K562 (cell line): ENCODE measurements around the gene E2F7. TPM values are rescaled to one million over a fixed set of nuclear protein-coding genes. Genes with fewer than 3 reads are reported as not detected.
A peak's percentile ranks its signal among the peaks of the same experiment; 100 is the strongest.

ENCODE experiments used
- ATF1 ChIP-seq, 2 experiments: fragments of 450-650 bp in 1 of 2; IDR thresholded peaks; 2 replicates each; pipeline ENCODE4 v1.6.1; 2016; ENCODE audit warnings: missing compliant biosample characterization in 1 of 2, missing genetic modification characterization in 1 of 2
- BHLHE40 ChIP-seq: IDR thresholded peaks from 2 replicates; pipeline ENCODE4 v1.6.1; 2011; ENCODE audit warnings: low read length, improper control_type of control experiment
- EP300 ChIP-seq: IDR thresholded peaks from 2 replicates; pipeline ENCODE4 v1.6.1; 2012; ENCODE audit warnings: low read length, improper control_type of control experiment
- GTF2E2 ChIP-seq: fragments of 200-800 bp; sonication (Bioruptor generic); IDR thresholded peaks from 2 replicates; pipeline ENCODE4 v1.6.1; 2016; ENCODE audit warnings: missing genetic modification characterization, missing compliant biosample characterization
- KLF16 ChIP-seq: IDR thresholded peaks from 2 replicates; pipeline ENCODE4 v1.6.1; 2016; ENCODE audit warnings: antibody characterized with exemption
- NBN ChIP-seq: fragments of 450-650 bp; IDR thresholded peaks from 2 replicates; pipeline ENCODE4 v1.6.1; 2016; ENCODE audit warnings: low read depth, mild to moderate bottlenecking
- NFE2 ChIP-seq: IDR thresholded peaks from 2 replicates; pipeline ENCODE4 v1.6.1; 2014; ENCODE audit warnings: antibody characterized with exemption, low read depth
- NFIX ChIP-seq: fragments of 250-450 bp; sonication (Bioruptor Pico); IDR thresholded peaks from 2 replicates; pipeline ENCODE4 v1.4.0; 2020; ENCODE audit warnings: low read depth, mild to moderate bottlenecking, moderate library complexity
- PCBP2 ChIP-seq: fragments of 200-400 bp; formaldehyde crosslinking; IDR thresholded peaks from 2 replicates; pipeline ENCODE4 v1.6.1; 2018; ENCODE audit warnings: low read length, low read depth, mild to moderate bottlenecking, moderate library complexity; ENCODE audit not compliant: poor library complexity, severe bottlenecking
- POLR2G ChIP-seq: fragments of 200-400 bp; formaldehyde crosslinking; IDR thresholded peaks from 2 replicates; pipeline ENCODE4 v1.6.1; 2017; ENCODE audit warnings: low read depth, mild to moderate bottlenecking, antibody characterized with exemption, low read length, moderate library complexity
- U2AF1 ChIP-seq: fragments of 200-400 bp; formaldehyde crosslinking; optimal IDR thresholded peaks from 2 replicates; pipeline ENCODE3; 2017; ENCODE audit warnings: mild to moderate bottlenecking, low read depth, low read length, moderate library complexity
- ZNF124 ChIP-seq: sonication (generic); formaldehyde crosslinking; IDR thresholded peaks from 2 replicates; pipeline ENCODE4 v1.8.1; 2022; ENCODE audit warnings: missing genetic modification reagents
- ZNF3 ChIP-seq: fragments of 250-450 bp; sonication (Bioruptor Pico); IDR thresholded peaks from 2 replicates; pipeline ENCODE4 v1.5.0; 2021; ENCODE audit warnings: mild to moderate bottlenecking, moderate library complexity
- polyA plus RNA-seq, 8 experiments: library from polyadenylated mRNA; depleted of rRNA in 4 of 8; stranded (reverse) in 5 of 8; unstranded in 3 of 8; fragments of >200 nt; fragmentation: Nextera tagmentation in 2 of 8; fragmentation: Illumina TruSeq in 1 of 8; extraction: Ambion mirVana in 2 of 8; extraction: Trizol in 1 of 8; gene quantifications; 2 replicates each; pipeline versions ENCODE4 v1.2.1 to v1.2.3, GENCODE V29; 2011 to 2014; ENCODE audit warnings: inconsistent platforms in 1 of 8, missing spikeins in 1 of 8
- total RNA-seq, 7 experiments: library from RNA; depleted of rRNA in 6 of 7; stranded (reverse); fragments of >200 nt in 6 of 7; fragmentation: Illumina TruSeq in 2 of 7; extraction: Trizol in 2 of 7; gene quantifications; 2 replicates each; pipeline versions ENCODE4 v1.2.1 to v1.2.3, GENCODE V29; 2011 to 2021; ENCODE audit warnings: low replicate concordance in 1 of 7
- TF ChIP-seq, protein P1 (sequence below): fragments of 450-650 bp; IDR thresholded peaks from 2 replicates; pipeline ENCODE4 v1.6.1; 2016; ENCODE audit warnings: mild to moderate bottlenecking, moderate library complexity
- TF ChIP-seq, protein P2 (sequence below): fragments of 250-450 bp; sonication (Bioruptor Pico); IDR thresholded peaks from 2 replicates; pipeline ENCODE4 v1.5.1; 2021; ENCODE audit warnings: mild to moderate bottlenecking

E2F7 gene
- total and polyA plus RNA-seq, 9 of the 15 experiments (the other 6 are each of a cell fraction or from before 2014, with no cell fraction given), result 3.4 to 13.6 (median 8.1) TPM

DNA sequence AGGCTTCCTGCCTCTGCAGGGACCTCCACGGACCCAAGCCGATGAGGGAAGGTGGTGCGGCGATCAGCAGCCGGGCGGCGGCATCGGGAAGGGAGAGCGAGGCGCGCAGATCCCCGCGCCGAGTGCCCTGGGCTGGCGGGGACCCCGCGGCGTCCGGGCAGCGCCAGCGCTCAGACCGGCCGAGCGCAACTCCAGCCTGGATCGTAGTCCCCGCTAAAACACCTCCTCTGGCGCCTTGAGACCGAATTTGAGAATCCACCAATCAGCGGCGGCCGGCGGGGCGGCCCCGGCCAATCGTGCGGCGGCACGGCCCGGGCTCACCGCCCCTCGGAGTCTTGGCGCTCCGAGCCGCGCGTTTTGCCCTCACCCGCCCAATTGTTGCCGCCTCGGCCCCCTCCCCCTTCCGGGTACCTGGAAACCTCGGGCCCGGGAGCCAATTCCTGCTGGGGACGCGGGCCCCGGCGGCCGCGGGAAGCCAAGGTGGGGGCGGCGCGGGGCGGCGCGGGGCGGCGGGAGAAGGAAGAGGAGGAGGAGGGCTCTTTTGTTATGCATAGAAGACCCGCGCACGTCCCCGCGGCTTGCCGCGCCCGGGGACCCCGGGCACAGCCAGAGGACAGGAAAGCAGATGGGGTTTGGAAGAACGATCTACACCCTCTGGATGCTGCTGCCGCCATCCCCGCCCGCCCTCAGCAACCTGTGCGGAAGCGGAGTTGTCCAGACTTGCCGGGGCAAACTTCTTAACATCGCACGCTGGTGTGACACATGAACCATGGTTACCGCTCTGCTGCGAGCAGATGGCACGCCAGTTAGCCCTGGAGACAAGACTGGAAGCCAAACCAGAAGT lies at the start of gene E2F7 (continued):
- TF ChIP-seq, protein P1, sequence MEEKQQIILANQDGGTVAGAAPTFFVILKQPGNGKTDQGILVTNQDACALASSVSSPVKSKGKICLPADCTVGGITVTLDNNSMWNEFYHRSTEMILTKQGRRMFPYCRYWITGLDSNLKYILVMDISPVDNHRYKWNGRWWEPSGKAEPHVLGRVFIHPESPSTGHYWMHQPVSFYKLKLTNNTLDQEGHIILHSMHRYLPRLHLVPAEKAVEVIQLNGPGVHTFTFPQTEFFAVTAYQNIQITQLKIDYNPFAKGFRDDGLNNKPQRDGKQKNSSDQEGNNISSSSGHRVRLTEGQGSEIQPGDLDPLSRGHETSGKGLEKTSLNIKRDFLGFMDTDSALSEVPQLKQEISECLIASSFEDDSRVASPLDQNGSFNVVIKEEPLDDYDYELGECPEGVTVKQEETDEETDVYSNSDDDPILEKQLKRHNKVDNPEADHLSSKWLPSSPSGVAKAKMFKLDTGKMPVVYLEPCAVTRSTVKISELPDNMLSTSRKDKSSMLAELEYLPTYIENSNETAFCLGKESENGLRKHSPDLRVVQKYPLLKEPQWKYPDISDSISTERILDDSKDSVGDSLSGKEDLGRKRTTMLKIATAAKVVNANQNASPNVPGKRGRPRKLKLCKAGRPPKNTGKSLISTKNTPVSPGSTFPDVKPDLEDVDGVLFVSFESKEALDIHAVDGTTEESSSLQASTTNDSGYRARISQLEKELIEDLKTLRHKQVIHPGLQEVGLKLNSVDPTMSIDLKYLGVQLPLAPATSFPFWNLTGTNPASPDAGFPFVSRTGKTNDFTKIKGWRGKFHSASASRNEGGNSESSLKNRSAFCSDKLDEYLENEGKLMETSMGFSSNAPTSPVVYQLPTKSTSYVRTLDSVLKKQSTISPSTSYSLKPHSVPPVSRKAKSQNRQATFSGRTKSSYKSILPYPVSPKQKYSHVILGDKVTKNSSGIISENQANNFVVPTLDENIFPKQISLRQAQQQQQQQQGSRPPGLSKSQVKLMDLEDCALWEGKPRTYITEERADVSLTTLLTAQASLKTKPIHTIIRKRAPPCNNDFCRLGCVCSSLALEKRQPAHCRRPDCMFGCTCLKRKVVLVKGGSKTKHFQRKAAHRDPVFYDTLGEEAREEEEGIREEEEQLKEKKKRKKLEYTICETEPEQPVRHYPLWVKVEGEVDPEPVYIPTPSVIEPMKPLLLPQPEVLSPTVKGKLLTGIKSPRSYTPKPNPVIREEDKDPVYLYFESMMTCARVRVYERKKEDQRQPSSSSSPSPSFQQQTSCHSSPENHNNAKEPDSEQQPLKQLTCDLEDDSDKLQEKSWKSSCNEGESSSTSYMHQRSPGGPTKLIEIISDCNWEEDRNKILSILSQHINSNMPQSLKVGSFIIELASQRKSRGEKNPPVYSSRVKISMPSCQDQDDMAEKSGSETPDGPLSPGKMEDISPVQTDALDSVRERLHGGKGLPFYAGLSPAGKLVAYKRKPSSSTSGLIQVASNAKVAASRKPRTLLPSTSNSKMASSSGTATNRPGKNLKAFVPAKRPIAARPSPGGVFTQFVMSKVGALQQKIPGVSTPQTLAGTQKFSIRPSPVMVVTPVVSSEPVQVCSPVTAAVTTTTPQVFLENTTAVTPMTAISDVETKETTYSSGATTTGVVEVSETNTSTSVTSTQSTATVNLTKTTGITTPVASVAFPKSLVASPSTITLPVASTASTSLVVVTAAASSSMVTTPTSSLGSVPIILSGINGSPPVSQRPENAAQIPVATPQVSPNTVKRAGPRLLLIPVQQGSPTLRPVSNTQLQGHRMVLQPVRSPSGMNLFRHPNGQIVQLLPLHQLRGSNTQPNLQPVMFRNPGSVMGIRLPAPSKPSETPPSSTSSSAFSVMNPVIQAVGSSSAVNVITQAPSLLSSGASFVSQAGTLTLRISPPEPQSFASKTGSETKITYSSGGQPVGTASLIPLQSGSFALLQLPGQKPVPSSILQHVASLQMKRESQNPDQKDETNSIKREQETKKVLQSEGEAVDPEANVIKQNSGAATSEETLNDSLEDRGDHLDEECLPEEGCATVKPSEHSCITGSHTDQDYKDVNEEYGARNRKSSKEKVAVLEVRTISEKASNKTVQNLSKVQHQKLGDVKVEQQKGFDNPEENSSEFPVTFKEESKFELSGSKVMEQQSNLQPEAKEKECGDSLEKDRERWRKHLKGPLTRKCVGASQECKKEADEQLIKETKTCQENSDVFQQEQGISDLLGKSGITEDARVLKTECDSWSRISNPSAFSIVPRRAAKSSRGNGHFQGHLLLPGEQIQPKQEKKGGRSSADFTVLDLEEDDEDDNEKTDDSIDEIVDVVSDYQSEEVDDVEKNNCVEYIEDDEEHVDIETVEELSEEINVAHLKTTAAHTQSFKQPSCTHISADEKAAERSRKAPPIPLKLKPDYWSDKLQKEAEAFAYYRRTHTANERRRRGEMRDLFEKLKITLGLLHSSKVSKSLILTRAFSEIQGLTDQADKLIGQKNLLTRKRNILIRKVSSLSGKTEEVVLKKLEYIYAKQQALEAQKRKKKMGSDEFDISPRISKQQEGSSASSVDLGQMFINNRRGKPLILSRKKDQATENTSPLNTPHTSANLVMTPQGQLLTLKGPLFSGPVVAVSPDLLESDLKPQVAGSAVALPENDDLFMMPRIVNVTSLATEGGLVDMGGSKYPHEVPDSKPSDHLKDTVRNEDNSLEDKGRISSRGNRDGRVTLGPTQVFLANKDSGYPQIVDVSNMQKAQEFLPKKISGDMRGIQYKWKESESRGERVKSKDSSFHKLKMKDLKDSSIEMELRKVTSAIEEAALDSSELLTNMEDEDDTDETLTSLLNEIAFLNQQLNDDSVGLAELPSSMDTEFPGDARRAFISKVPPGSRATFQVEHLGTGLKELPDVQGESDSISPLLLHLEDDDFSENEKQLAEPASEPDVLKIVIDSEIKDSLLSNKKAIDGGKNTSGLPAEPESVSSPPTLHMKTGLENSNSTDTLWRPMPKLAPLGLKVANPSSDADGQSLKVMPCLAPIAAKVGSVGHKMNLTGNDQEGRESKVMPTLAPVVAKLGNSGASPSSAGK, result peak; percentile 80
- TF ChIP-seq ZNF3 (CRISPR knock-in tag) (no peak), ATF1 (CRISPR knock-in tag; IDR thresholded peaks at IDR 0.05) (no peak), ATF1 (tag; IDR thresholded peaks at IDR 0.05) (peak; percentile 55), GTF2E2 (tag) (no peak; the same call in 1 of the 2 replicates), EP300 (no peak), NBN (no peak), POLR2G (peak; percentile 95), ZNF124 (CRISPR knock-in tag) (no peak), PCBP2 (peak; percentile 62), NFE2 (no peak), NFIX (CRISPR knock-in tag) (no peak), U2AF1 (peak; percentile 74), BHLHE40 (no peak), KLF16 (no peak)
- TF ChIP-seq, protein P2, sequence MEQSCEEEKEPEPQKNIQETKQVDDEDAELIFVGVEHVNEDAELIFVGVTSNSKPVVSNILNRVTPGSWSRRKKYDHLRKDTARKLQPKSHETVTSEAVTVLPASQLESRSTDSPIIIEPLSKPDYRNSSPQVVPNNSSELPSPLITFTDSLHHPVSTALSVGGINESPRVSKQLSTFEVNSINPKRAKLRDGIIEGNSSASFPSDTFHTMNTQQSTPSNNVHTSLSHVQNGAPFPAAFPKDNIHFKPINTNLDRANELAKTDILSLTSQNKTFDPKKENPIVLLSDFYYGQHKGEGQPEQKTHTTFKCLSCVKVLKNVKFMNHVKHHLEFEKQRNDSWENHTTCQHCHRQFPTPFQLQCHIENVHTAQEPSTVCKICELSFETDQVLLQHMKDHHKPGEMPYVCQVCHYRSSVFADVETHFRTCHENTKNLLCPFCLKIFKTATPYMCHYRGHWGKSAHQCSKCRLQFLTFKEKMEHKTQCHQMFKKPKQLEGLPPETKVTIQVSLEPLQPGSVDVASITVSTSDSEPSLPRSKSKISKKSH (CRISPR knock-in tag), result no peak
